Amniotic stem cell (primary cell): ENCODE results near the gene VKORC1.

Experiments used
- DNase-seq: peaks from one replicate; lab custom pipeline; 2025; lab: John Stamatoyannopoulos, UW

VKORC1 gene

GRCh38 chr16:31063495-31063842, 31.1 kb downstream of the VKORC1 start:
- DNase-seq, result no peak

- DNase-seq, result no peak
Measured at GRCh38 chr16:31061813-31062440, 32.7 kb downstream of the VKORC1 start.

- no peak for DNase-seq
Measured at GRCh38 chr16:31061126-31061812, 33.3 kb downstream of the VKORC1 start.

GRCh38 chr16:31055613-31056012, 39.0 kb downstream of the VKORC1 start:
- DNase-seq, result no peak

- peak; percentile 85 for DNase-seq
Measured at GRCh38 chr16:31052114-31052513, 42.5 kb downstream of the VKORC1 start.

- no peak for DNase-seq
Measured at GRCh38 chr16:31050280-31051030, 44.1 kb downstream of the VKORC1 start.

GRCh38 chr16:31043898-31044481, 50.6 kb downstream of the VKORC1 start:
- DNase-seq, result no peak

- no peak for DNase-seq
Measured at GRCh38 chr16:31043352-31043751, 51.2 kb downstream of the VKORC1 start.

- no peak for DNase-seq
Measured at GRCh38 chr16:31042866-31043265, 51.7 kb downstream of the VKORC1 start.
